Measurements from ENCODE around the gene CNTN4. TPM values are rescaled to one million over a fixed set of nuclear protein-coding genes. Genes with fewer than 3 reads are reported as not detected.

Gene CNTN4
- total and polyA plus RNA-seq, 2 experiments from 2014 or later = 0.91 to 4.0 TPM

GRCh38 chr3:2711081-2711480, 612.4 kb downstream of the CNTN4 start:
- TF ChIP-seq REST (IDR thresholded peaks at IDR 0.05; ENCODE audit: unreplicated experiment) (peak; percentile 20), NANOG (IDR thresholded peaks at IDR 0.05; ENCODE audit: borderline replicate concordance) (no peak)
- no peaks in the 10 kb centered on the region for H3K27me3 Mint-ChIP-seq (ENCODE audit: insufficient read depth, low read depth, poor library complexity)
- Histone ChIP-seq H3K36me3 (ENCODE audit: insufficient read depth) (no peaks in the 10 kb centered on the region), H3K79me2 (replicated peaks; ENCODE audit: insufficient read depth) (no peaks in the 10 kb centered on the region), H3K27me3 (ENCODE audit: insufficient read depth) (no peaks in the 10 kb centered on the region), H3K27ac (ENCODE audit: low read depth) (no peak overlapping the region), H3K4me2 (no peak overlapping the region), H3K9me2 (ENCODE audit: insufficient read depth) (no peaks in the 10 kb centered on the region), H3K4me1 (ENCODE audit: insufficient read depth) (no peaks in the 10 kb centered on the region), H3K4me3 (no peak overlapping the region), H3F3A (replicated peaks; ENCODE audit: low read depth) (no peaks in the 10 kb centered on the region), H2AFZ (no peak overlapping the region), H4K20me1 (replicated peaks; ENCODE audit: insufficient read depth) (no peaks in the 10 kb centered on the region)
- no peaks in the 10 kb centered on the region for H3K4me1 Mint-ChIP-seq
- no peak overlapping the region for H3K4me3 Mint-ChIP-seq
- H3K36me3 Mint-ChIP-seq (ENCODE audit: low read depth) = peaks cover 11% of the 10 kb centered on the region; the same call in 2 of the 3 replicates
- DNase-seq (ENCODE audit: low spot score) = no peak
- H3K27ac Mint-ChIP-seq = no peak overlapping the region
- ATAC-seq = no peak
- H3K9me3 Mint-ChIP-seq = peaks cover 90% of the 10 kb centered on the region

- no peaks in the 10 kb centered on the region for H3K4me1 Mint-ChIP-seq
These were observed 615.3 kb downstream of the CNTN4 start for GRCh38 chr3:2713923-2714322.

More at GRCh38 chr3:2713923-2714322, 615.3 kb downstream of the CNTN4 start:
- ATAC-seq (no peak), DNase-seq (ENCODE audit: low spot score) (peak; percentile 13)
- Histone ChIP-seq H3K79me2 (replicated peaks; ENCODE audit: insufficient read depth) (no peaks in the 10 kb centered on the region), H2AFZ (no peak overlapping the region), H3F3A (replicated peaks; ENCODE audit: low read depth) (no peaks in the 10 kb centered on the region), H4K20me1 (replicated peaks; ENCODE audit: insufficient read depth) (no peaks in the 10 kb centered on the region), H3K4me1 (ENCODE audit: insufficient read depth) (no peaks in the 10 kb centered on the region), H3K27ac (ENCODE audit: low read depth) (no peak overlapping the region), H3K4me3 (no peak overlapping the region), H3K9me2 (ENCODE audit: insufficient read depth) (no peaks in the 10 kb centered on the region), H3K36me3 (ENCODE audit: insufficient read depth) (no peaks in the 10 kb centered on the region), H3K27me3 (ENCODE audit: insufficient read depth) (no peaks in the 10 kb centered on the region), H3K4me2 (no peak overlapping the region)
- Mint-ChIP-seq H3K27ac (no peak overlapping the region), H3K9me3 (peaks cover 88% of the 10 kb centered on the region), H3K4me3 (no peak overlapping the region), H3K36me3 (ENCODE audit: low read depth) (peaks cover 9% of the 10 kb centered on the region; the same call in 2 of the 3 replicates), H3K27me3 (ENCODE audit: insufficient read depth, low read depth, poor library complexity) (no peaks in the 10 kb centered on the region)
- TF ChIP-seq REST (IDR thresholded peaks at IDR 0.05; ENCODE audit: unreplicated experiment) (no peak), POLR2AphosphoS5 (IDR thresholded peaks at IDR 0.05; ENCODE audit: low read depth) (no peak), CTCF (conservative IDR thresholded peaks at IDR 0.05; ENCODE audit: low read depth in 2 of 2) (peak; percentile 43 to 62)

Data from GM23338 (cell line).